Skeletal muscle satellite cell (primary cell): Measurements from ENCODE around the gene RERE.

Experiments used
- H3K27me3 ChIP-seq: 2 replicates; pipeline ENCODE4 v1.7.0; 2013; ENCODE audit warnings: low read length; ENCODE audit not compliant: control insufficient read depth, insufficient read depth
- H3K36me3 ChIP-seq: 2 replicates; pipeline ENCODE4 v1.7.0; 2013; ENCODE audit warnings: mild to moderate bottlenecking, control low read depth, low read length; ENCODE audit not compliant: insufficient read depth
- H3K4me1 ChIP-seq: 2 replicates; pipeline ENCODE4 v1.7.0; 2013; ENCODE audit warnings: low read length; ENCODE audit not compliant: control insufficient read depth, insufficient read depth
- H3K4me2 ChIP-seq: 2 replicates; pipeline ENCODE4 v1.7.0; 2013; ENCODE audit warnings: mild to moderate bottlenecking, low read length
- H3K4me3 ChIP-seq: 2 replicates; pipeline ENCODE4 v1.7.0; 2013; ENCODE audit warnings: low read length
- H3K9ac ChIP-seq: 2 replicates; pipeline ENCODE4 v1.7.0; 2013; ENCODE audit warnings: mild to moderate bottlenecking, low read depth, low read length, moderate library complexity
- H3K9me3 ChIP-seq: replicated peaks from 2 replicates; pipeline ENCODE4 v1.7.0; 2013; ENCODE audit warnings: mild to moderate bottlenecking, control low read depth, low read length

Gene RERE

DNA sequence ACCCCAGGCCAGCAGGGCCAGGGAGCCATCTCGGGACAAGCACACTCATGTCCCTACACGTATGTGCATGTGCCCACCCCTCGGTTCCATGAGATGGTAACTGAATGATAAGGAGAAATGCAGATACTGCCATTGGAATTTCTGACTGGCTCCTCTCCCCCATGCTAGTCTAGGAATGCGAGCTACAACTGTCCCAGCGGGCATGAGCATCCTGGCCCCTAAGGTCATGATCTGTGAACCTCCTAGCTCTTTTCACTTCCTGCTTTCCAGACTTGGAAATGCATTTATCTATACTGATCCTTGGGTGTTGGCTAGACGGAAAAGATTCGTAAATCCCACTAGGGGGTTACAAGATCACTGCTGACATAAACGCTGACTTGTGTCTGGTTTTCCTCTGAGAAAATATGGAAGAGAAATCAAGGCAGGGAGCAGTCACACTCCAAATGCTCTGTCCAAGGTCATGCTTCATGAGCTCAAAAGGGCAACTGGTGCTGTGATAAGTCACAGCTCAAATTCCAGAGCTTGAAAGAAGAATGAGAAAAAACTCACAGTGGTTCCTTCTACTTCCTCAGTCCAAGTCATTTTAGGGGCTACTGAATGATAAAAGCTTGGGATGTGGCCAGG is 449.8 kb downstream of the RERE start:
- Histone ChIP-seq H3K4me3 (no peak overlapping the region), H3K36me3 (peaks cover 48% of the 10 kb centered on the region), H3K4me1 (peaks cover 38% of the 10 kb centered on the region), H3K9ac (no peak overlapping the region), H3K9me3 (no peaks in the 10 kb centered on the region), H3K27me3 (no peaks in the 10 kb centered on the region), H3K4me2 (no peak overlapping the region)

DNA sequence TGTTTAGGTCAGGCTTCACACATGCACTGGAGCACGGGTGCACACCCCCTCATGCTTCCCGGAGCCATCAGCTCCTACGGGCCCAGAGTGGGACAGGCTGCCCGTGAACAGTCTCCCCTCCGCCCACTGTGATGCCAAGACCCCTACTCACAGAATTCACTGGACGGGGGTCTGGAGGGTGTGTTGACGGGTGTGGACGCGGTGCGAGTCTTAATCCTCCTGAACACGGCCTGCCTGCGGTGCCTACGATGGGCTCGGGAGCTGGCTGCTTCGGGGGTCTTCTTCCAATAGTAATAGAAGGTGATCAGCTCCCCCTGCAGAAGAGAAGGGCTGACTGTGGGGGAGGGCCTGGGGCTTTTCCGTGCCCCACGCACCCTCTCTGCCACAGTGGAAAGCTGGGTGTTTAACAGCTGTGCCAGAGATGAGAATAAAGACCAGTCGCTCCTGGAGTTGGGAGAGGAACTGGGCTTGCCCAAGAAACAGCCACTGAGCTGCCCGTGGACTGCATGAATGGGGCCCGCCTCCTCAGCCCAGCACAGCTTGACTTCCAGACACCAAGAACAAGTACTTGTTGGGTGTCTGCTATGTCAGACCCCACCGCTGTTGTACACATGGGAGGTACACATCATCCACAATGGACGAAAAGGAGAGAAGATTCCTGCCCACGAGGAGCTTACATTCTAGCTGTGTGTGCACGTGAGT is 451.6 kb downstream of the RERE start:
- Histone ChIP-seq H3K27me3 (no peaks in the 10 kb centered on the region), H3K9me3 (no peaks in the 10 kb centered on the region), H3K4me1 (peaks cover 19% of the 10 kb centered on the region), H3K4me2 (no peak overlapping the region), H3K36me3 (peaks cover 53% of the 10 kb centered on the region), H3K4me3 (no peak overlapping the region), H3K9ac (no peak overlapping the region)

DNA sequence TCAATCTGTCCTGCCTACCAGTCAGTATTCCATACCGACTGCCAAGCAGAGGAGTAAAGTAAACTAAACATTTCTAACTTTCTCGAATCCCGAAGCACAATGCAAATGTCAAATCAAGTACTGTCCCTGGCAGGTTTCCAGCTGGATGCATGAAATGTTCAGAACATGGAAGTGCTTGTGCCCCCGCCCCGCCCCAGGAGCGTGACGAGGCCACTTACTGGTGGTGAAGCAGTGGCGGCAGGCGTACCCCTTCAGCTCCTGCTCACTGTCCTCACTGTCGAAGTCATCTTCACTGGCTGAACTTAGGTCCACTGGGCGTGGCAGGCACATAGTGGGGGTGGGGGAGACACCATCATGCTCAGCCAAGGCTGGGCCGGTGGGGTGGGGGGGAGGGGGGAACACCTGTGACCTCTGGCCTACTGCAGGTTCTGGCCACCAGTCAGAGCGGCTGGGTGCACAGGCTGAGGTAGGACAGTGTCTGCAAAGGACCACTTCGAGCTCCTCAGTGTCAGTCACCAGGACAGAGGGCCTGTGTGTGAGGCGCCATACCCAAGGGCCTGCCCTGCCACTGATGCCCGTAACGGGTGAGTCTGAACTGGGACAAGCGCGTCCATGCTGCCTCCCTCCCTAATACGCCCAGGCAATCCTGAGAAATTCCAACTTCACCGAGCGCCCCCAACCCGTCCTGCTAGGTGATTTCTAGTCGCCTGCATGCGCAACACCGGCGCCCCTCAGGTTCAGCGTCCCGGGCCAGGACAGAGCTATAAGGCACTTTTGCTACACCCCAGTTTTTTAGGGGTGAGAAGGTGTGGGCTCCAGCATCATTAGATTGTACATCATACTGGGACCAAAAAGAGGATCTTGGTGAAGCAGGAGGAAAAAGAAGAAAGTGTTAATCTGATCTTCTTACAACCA is 452.7 kb downstream of the RERE start:
- no peaks in the 10 kb centered on the region for H3K9me3 ChIP-seq
- H3K27me3 ChIP-seq: no peaks in the 10 kb centered on the region
- no peak overlapping the region for H3K4me2 ChIP-seq
- peaks cover 58% of the 10 kb centered on the region for H3K36me3 ChIP-seq
- H3K9ac ChIP-seq: no peak overlapping the region
- no peak overlapping the region for H3K4me3 ChIP-seq
- H3K4me1 ChIP-seq: peaks cover 9% of the 10 kb centered on the region

DNA sequence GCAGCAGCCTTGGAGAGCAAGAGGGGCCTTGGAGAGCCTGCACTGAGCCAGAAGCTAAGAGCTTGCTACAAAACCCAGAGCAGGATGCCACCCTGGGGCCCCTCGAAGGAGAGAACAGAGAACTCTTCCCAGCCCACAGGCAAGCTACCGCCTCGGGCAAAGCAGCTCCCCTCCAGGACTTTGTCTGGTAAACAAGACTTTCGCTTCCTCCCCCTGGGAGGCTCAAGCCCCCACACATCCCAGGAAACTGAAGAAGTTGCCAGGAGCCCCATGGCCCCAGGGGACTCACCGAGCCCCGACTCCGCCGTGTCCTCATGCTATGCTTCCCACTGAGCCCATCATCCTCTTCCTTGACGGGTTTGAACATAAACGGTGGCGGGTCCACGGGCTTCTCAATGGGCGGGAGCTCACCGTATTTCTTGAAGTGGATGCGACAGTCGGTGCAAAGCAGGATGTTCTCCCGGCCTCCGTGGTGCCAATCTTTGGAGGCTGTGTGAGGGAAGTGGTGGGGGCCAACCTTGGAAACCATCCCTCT is 453.6 kb downstream of the RERE start:
- no peak overlapping the region for H3K4me3 ChIP-seq
- no peaks in the 10 kb centered on the region for H3K9me3 ChIP-seq
- no peak overlapping the region for H3K9ac ChIP-seq

DNA sequence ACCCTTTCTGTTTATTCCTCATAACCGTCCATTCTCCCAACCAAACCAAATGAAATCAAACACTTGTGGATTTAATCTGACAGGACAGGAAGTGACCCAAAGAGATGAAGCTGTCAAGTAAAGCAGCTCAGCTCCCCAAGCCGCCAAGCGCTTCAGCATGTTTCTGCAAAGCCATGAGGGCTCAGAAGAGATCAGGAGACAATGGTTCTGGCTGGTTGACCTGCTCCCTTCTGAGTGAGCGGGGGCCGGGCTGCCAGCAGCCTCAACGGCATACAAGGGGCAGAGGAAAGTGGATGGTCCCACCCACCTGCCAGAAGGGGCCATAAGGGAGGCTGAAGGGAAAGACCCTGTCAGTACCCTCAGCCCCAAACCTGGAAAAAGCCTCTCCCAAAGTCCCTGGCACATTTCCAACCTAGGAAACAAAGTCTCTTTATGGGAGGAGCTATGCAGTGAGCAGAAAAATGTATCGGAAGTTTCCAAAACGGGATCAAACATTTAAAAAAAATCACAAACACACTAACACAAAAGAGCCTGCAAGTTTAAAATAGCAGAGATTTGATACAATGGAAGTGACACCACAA is 454.2 kb downstream of the RERE start:
- Histone ChIP-seq H3K9ac (no peak overlapping the region), H3K4me2 (no peak overlapping the region), H3K36me3 (peaks cover 73% of the 10 kb centered on the region), H3K4me3 (no peak overlapping the region), H3K9me3 (no peaks in the 10 kb centered on the region), H3K4me1 (no peaks in the 10 kb centered on the region), H3K27me3 (no peaks in the 10 kb centered on the region)

More for the DNA sequence above, 453.6 kb downstream of the RERE start:
- no peaks in the 10 kb centered on the region for H3K27me3 ChIP-seq
- H3K36me3 ChIP-seq: peaks cover 67% of the 10 kb centered on the region
- peaks cover under 1% of the 10 kb centered on the region for H3K4me1 ChIP-seq
- no peak overlapping the region for H3K4me2 ChIP-seq

DNA sequence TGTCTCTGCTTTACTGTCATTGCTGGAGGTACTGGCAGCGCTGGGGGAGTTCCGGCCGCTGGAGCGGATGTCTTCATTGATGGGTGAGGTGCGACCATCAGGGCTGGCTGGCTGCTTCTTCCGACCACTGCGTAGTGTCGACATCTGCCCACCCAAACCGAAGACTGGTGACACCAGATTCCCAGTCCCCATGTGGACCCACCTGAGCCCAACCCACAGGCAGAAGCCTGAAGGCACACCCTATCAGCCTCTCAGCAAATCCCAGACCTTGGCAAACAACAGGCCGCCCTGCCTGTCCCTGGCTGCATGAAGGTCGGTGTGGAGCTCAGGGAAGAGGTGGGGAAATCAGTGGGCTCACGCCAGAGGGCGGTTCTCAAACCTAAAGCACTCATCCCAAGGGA is 454.7 kb downstream of the RERE start:
- peaks cover 78% of the 10 kb centered on the region for H3K36me3 ChIP-seq
- H3K4me1 ChIP-seq: no peaks in the 10 kb centered on the region
- no peaks in the 10 kb centered on the region for H3K27me3 ChIP-seq
- no peak overlapping the region for H3K4me3 ChIP-seq
- no peaks in the 10 kb centered on the region for H3K9me3 ChIP-seq
- no peak overlapping the region for H3K4me2 ChIP-seq
- H3K9ac ChIP-seq: no peak overlapping the region

DNA sequence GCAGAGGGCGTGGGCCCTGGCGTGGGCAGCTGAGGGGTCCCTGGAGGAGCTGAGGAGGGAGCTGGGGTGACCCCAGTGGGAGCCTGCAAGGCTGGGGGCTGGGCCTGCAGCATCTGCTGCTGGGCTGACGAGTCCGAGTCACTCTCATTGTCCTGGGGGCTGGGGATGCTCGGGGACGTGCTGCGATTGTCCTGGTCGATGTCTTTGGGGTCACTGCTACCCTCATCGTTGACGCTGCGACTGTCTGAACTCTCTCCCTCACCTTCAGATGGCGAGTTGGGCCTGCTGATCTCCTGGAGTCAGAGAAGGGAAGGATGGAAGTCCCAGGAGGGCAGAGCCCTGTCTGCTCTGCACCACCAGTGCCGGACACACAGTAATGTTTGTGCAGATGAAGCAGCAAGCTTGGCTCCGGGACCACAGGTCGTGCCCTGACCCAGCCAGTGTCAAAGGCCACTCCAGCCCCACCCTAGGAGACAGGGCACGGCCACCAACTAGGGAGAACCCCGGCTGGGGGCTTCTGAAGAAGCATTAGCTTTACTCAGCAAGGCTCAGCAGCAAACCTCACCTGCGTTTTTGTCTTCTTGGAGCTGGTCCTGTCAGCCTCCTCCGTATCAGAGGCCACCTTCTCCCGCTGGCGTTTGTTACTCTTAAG is 456.1 kb downstream of the RERE start:
- Histone ChIP-seq H3K4me3 (no peak overlapping the region), H3K9ac (no peak overlapping the region), H3K36me3 (peaks cover 89% of the 10 kb centered on the region), H3K4me2 (no peak overlapping the region), H3K4me1 (no peaks in the 10 kb centered on the region), H3K9me3 (no peaks in the 10 kb centered on the region), H3K27me3 (no peaks in the 10 kb centered on the region)

DNA sequence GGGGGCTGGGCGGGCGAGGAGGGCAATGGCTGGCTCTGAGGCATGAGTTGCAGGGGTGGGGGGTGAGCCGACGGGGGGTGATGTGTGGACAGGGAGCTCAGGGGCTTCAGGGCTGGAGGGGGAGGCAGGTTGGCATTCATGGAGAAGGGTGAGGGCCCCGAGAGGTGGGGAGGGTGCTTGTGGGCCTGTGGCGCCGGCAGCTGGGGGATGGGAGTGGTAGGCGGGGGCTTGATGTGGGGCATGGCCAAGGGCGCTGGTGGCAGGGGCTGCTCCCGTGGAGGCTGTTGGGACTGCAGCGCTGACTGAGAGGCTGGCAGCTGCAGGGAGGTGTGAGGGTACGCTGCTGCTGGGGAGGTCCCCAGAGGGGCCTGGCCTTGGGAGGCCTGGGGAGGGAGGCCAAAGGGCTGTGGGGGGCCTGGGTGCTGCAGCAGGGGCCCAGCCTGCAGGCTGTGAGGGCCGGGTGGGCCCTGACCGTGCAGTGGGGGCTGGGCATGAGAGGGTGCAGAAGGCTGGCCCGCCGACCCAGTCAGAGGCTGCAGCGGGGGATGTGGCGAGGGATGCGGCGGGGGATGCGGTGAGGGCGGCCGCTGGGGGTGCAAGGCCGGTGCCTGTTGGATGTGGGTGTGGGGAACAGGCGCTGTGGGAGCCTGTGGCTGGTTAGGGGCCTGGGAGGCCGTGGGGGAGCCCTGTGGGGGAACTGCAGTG is 456.8 kb downstream of the RERE start:
- no peaks in the 10 kb centered on the region for H3K27me3 ChIP-seq
- H3K9ac ChIP-seq: no peak overlapping the region
- no peak overlapping the region for H3K4me3 ChIP-seq
- H3K4me1 ChIP-seq: no peaks in the 10 kb centered on the region
- H3K4me2 ChIP-seq: no peak overlapping the region
- H3K36me3 ChIP-seq: peaks cover 89% of the 10 kb centered on the region
- no peaks in the 10 kb centered on the region for H3K9me3 ChIP-seq

DNA sequence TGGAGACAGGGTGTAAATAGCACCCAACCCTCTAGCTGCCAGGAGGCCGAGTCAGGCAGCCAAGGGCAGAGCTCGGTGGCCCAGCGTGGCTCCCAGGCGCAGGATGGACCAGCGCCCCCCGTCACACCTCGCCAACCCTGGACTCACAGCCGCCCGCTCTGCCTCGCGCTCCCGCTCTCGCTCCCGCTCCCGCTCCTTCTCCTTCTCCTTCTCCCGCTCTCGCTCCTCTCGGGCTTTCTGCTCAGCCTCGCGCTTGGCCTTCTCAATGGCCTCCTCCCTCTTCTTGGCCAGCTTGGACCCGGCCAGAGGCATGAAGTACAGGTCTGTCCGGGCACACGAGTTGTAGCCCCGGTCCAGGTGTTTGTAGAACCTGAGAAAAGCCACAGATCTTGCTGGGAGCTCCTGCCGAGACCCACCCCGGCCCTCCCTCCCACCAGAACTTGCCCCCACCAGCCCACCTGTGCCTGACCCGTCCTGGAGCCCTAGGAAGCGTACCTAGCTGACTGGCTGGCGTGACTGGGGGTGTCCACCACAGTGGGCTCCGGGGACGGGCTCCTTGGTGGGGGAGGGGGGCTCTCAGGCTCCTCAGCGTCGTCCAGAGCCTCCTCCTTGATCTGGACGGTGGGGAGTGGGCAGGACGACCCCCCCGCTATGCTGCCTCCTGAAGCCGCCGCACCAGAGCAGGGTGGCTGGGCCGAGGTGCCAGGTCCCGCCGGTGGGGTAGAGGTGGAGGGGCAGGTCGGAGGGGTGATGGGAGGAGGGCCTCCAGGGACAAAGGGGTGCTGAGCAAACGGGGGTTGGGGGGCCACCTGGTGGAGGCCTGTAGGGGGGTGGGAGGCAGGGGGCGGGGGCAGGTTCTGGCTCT is 457.6 kb downstream of the RERE start:
- H3K4me1 ChIP-seq: no peaks in the 10 kb centered on the region
- H3K9ac ChIP-seq: no peak overlapping the region
- no peak overlapping the region for H3K4me3 ChIP-seq
- H3K27me3 ChIP-seq: no peaks in the 10 kb centered on the region
- peaks cover 89% of the 10 kb centered on the region for H3K36me3 ChIP-seq
- H3K9me3 ChIP-seq: no peaks in the 10 kb centered on the region
- no peak overlapping the region for H3K4me2 ChIP-seq
